Endothelial cell of umbilical vein (primary cell): ENCODE measurements around the gene SKP1. TPM values are rescaled to one million over a fixed set of nuclear protein-coding genes. Genes with fewer than 3 reads are reported as not detected.

ENCODE experiments used
- BruUV-seq: library from RNA; stranded (reverse); fragments of 400-500 nt; replicated peaks from 2 replicates; lab custom pipeline; 2021; lab: Mats Ljungman, UMichigan
- CTCF ChIA-PET: fragments of 300-600, 350-600 bp; sonication (Branson Sonifier 250); formaldehyde crosslinking; loops from one replicate; lab custom pipeline; 2021; ENCODE audit warnings: antibody characterized with exemption, inconsistent platforms; lab: Charles Lee
- POLR2A ChIA-PET: fragments of 300-600, 350-600 bp; sonication (Branson Sonifier 250); formaldehyde crosslinking; loops from one replicate; lab custom pipeline; 2021; ENCODE audit warnings: antibody characterized with exemption, inconsistent platforms; lab: Charles Lee
- DNase-seq: peaks from one replicate; pipeline ENCODE4 v3.0.0-alpha.2; 2011; ENCODE audit warnings: low read depth, low spot score
- FAIRE-seq: peaks from 2 replicates; lab custom pipeline; 2011; peaks lifted over from hg19 to GRCh38; lab: Jason Lieb, UNC
- H2AFZ ChIP-seq: 2 replicates; pipeline ENCODE4 v1.6.0; 2012; ENCODE audit warnings: low read depth, low read length, control low read depth, inconsistent platforms
- H3K27ac ChIP-seq: 2 replicates; pipeline ENCODE4 v1.5.1; 2011; ENCODE audit warnings: low read depth, mild to moderate bottlenecking, control low read depth, low read length, moderate library complexity; ENCODE audit not compliant: insufficient read depth
- H3K27me3 ChIP-seq, 2 experiments: 2 replicates each; pipeline versions ENCODE4 v1.6.0 to v1.6.1; 2011; ENCODE audit warnings: low read length in 2 of 2, mixed read lengths in 1 of 2; ENCODE audit not compliant: control insufficient read depth in 2 of 2, insufficient read depth in 2 of 2
- H3K36me3 ChIP-seq, 2 experiments: 2 replicates in 1 of 2; 3 replicates in 1 of 2; pipeline ENCODE4 v1.5.1; 2011; ENCODE audit warnings: low read length in 2 of 2, mild to moderate bottlenecking in 1 of 2, moderate library complexity in 1 of 2; ENCODE audit not compliant: control insufficient read depth in 2 of 2, insufficient read depth in 2 of 2; ENCODE audit errors: extremely low read depth in 1 of 2
- H3K4me1 ChIP-seq: 3 replicates; pipeline ENCODE4 v1.5.1; 2011; ENCODE audit warnings: mild to moderate bottlenecking, low read length; ENCODE audit not compliant: control insufficient read depth, insufficient read depth; ENCODE audit errors: extremely low read depth
- H3K4me2 ChIP-seq: 2 replicates; pipeline ENCODE4 v1.6.1; 2011; ENCODE audit warnings: low read length, control low read depth, mixed read lengths; ENCODE audit not compliant: insufficient read depth
- H3K4me3 ChIP-seq, 3 experiments: fragments of 200-600 bp in 1 of 3; sonication (generic), shearing (Covaris generic) in 1 of 3; replicated peaks in 1 of 3; 2 replicates each; pipeline ENCODE4 v1.5.1; 2011 to 2016; ENCODE audit warnings: control low read depth in 3 of 3, low read length in 3 of 3, mild to moderate bottlenecking in 2 of 3, inconsistent platforms in 1 of 3, low read depth in 1 of 3, moderate library complexity in 1 of 3; ENCODE audit not compliant: insufficient read depth in 1 of 3
- H3K79me2 ChIP-seq: 2 replicates; pipeline ENCODE4 v1.6.0; 2012; ENCODE audit warnings: low read length, inconsistent platforms; ENCODE audit not compliant: control insufficient read depth, insufficient read depth
- H3K9ac ChIP-seq: replicated peaks from 2 replicates; pipeline ENCODE3; 2011; ENCODE audit warnings: low read length, control low read depth; ENCODE audit not compliant: insufficient read depth; ENCODE audit errors: extremely low read depth
- H3K9me1 ChIP-seq: replicated peaks from 3 replicates; pipeline ENCODE4 v1.6.0; 2011; ENCODE audit warnings: mild to moderate bottlenecking, low read length; ENCODE audit not compliant: control insufficient read depth, insufficient read depth; ENCODE audit errors: extremely low read depth
- H3K9me3 ChIP-seq: replicated peaks from 2 replicates; pipeline ENCODE4 v1.5.1; 2012; ENCODE audit warnings: low read length, inconsistent platforms; ENCODE audit not compliant: control insufficient read depth, insufficient read depth
- H4K20me1 ChIP-seq: replicated peaks from 2 replicates; pipeline ENCODE3; 2011; ENCODE audit warnings: mild to moderate bottlenecking, low read length; ENCODE audit not compliant: control insufficient read depth, insufficient read depth; ENCODE audit errors: extremely low read depth
- CTCF ChIP-seq, 2 donors: IDR thresholded peaks; 1 replicate in 1 of 2; 2 replicates in 1 of 2; pipeline ENCODE4 v1.5.1; 2011; ENCODE audit warnings: low read length in 2 of 2, mild to moderate bottlenecking in 2 of 2, moderate library complexity in 2 of 2, control low read depth in 1 of 2, inconsistent platforms in 1 of 2, low read depth in 1 of 2; ENCODE audit not compliant: insufficient read depth in 1 of 2; ENCODE audit errors: extremely low read depth in 1 of 2
- EZH2 ChIP-seq: IDR thresholded peaks from 2 replicates; pipeline ENCODE4 v1.6.1; 2012; ENCODE audit warnings: borderline replicate concordance, low read depth, mild to moderate bottlenecking, moderate library complexity, low read length, inconsistent platforms; ENCODE audit not compliant: severe bottlenecking
- FOS ChIP-seq: IDR thresholded peaks from 2 replicates; pipeline ENCODE4 v1.6.1; 2011; ENCODE audit warnings: mild to moderate bottlenecking, low read length, moderate library complexity, borderline replicate concordance; ENCODE audit not compliant: insufficient read depth
- GATA2 ChIP-seq: IDR thresholded peaks from 2 replicates; pipeline ENCODE4 v1.7.0; 2011; ENCODE audit warnings: low read depth, mild to moderate bottlenecking, moderate library complexity, mixed read lengths, low read length; ENCODE audit not compliant: insufficient read length, insufficient read depth
- JUN ChIP-seq: IDR thresholded peaks from 2 replicates; pipeline ENCODE4 v1.6.1; 2011; ENCODE audit warnings: borderline replicate concordance, low read depth; ENCODE audit not compliant: insufficient read length, insufficient read depth
- MYC ChIP-seq: IDR thresholded peaks from one replicate; pipeline ENCODE4 v1.6.1; 2011; ENCODE audit warnings: mild to moderate bottlenecking, low read depth, low read length
- POLR2A ChIP-seq: IDR thresholded peaks from 2 replicates; pipeline ENCODE4 v1.6.1; 2012; ENCODE audit warnings: low read depth, mild to moderate bottlenecking, control low read depth, low read length
- POLR2AphosphoS5 ChIP-seq: IDR thresholded peaks from 2 replicates; pipeline ENCODE4 v1.6.1; 2012; ENCODE audit warnings: low read depth, mild to moderate bottlenecking, control low read depth, low read length, moderate library complexity; ENCODE audit not compliant: insufficient read depth
- dilution Hi-C: fragments of 300-500 bp; cut with MboI; formaldehyde crosslinking; loops from one replicate; pipeline ENCODE4 v1.15.0; 2019; ENCODE audit warnings: low sequenced_read_pairs; ENCODE audit not compliant: extremely low pct_ligation_motif_present
- intact Hi-C: fragments of 100-400 bp; cut with micrococcal nuclease; formaldehyde crosslinking; loops from one replicate; pipeline ENCODE4 v1.10.0; 2022
- polyA plus RNA-seq, 4 experiments: library from polyadenylated mRNA; depleted of rRNA in 3 of 4; stranded (reverse) in 3 of 4; unstranded in 1 of 4; fragments of >200 nt; gene quantifications; 2 replicates each; pipeline versions ENCODE4 v1.2.1 to v1.2.3, GENCODE V29; 2011 to 2012; ENCODE audit warnings: missing spikeins in 1 of 4
- total RNA-seq: library from RNA; stranded (reverse); gene quantifications from 2 replicates; pipeline ENCODE4 v1.2.3, GENCODE V29; 2021
- TF ChIP-seq, protein P1 (sequence below): IDR thresholded peaks from 2 replicates; pipeline ENCODE4 v1.6.1; 2011; ENCODE audit not compliant: insufficient read depth, insufficient read length

SKP1 gene
- total and polyA plus RNA-seq, 2 donors (not counting 3 experiments of a cell fraction or from before 2014, with no cell fraction given): 214 to 320 TPM

GRCh38 chr5:134131165-134131564, 45.6 kb downstream of the SKP1 start:
- no peaks in the 10 kb centered on the region for H3K9me3 ChIP-seq
- H3K79me2 ChIP-seq: no peaks in the 10 kb centered on the region
- no peaks in the 10 kb centered on the region for H3K9me1 ChIP-seq
- peaks cover 9% of the 10 kb centered on the region for H3K4me1 ChIP-seq
- BruUV-seq: no TSS peak
- no peak overlapping the region for H3K4me3 ChIP-seq
- FAIRE-seq (no peak), DNase-seq (no peak)
- POLR2A ChIA-PET: interaction anchor here (1.0 kb wide), 1 partner anchor 12 kb away, joined by 3 read pairs; no protein-coding TSS in a partner anchor
- dilution Hi-C loops (no loop called here), intact Hi-C loops (no loop called here)
- CTCF ChIA-PET: no interaction called here
- no peak overlapping the region for H3K27ac ChIP-seq
- peaks cover 0 to 3% of the 10 kb centered on the region in 2 experiments for H3K36me3 ChIP-seq
- H3K4me2 ChIP-seq: no peak overlapping the region
- no peak overlapping the region for H2AFZ ChIP-seq
- no peak overlapping the region for H3K9ac ChIP-seq
- no peaks in the 10 kb centered on the region for H3K27me3 ChIP-seq
- no peaks in the 10 kb centered on the region for H4K20me1 ChIP-seq
- TF ChIP-seq JUN: no peak
- no peak for TF ChIP-seq MYC
- no peak for TF ChIP-seq POLR2AphosphoS5
- TF ChIP-seq POLR2A: no peak
- TF ChIP-seq CTCF (IDR thresholded peaks at IDR 0.05; ENCODE audit: extremely low read depth in 1 of 2, insufficient read depth in 1 of 2, low read depth in 1 of 2, low read length in 2 of 2): no peak
- TF ChIP-seq, protein P1, sequence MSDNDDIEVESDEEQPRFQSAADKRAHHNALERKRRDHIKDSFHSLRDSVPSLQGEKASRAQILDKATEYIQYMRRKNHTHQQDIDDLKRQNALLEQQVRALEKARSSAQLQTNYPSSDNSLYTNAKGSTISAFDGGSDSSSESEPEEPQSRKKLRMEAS: no peak
- no peak for TF ChIP-seq FOS
- TF ChIP-seq EZH2: no peak
- TF ChIP-seq GATA2: no peak
